H9 (cell line): ENCODE data around the gene NDUFB11. TPM values are rescaled to one million over a fixed set of nuclear protein-coding genes. Genes with fewer than 3 reads are reported as not detected.

Experiments used
- DNase-seq: peaks from one replicate; pipeline ENCODE4 v3.0.0-alpha.2; 2017
- H2AFZ ChIP-seq: one replicate; pipeline ENCODE4 v1.6.1; 2013; ENCODE audit warnings: mild to moderate bottlenecking, low read length, control low read depth, moderate library complexity
- H2AK5ac ChIP-seq: 2 replicates; pipeline ENCODE4 v1.6.1; 2013; ENCODE audit warnings: low read length, control low read depth, mixed read lengths; ENCODE audit not compliant: insufficient read length
- H2BK120ac ChIP-seq: one replicate; pipeline ENCODE4 v1.6.1; 2013; ENCODE audit warnings: low read depth, mild to moderate bottlenecking, low read length, control low read depth, inconsistent platforms; ENCODE audit not compliant: poor library complexity, severe bottlenecking
- H2BK12ac ChIP-seq: 2 replicates; pipeline ENCODE4 v1.6.1; 2013; ENCODE audit warnings: low read length, control low read depth, mixed read lengths, low read depth; ENCODE audit not compliant: insufficient read length
- H2BK15ac ChIP-seq: 2 replicates; pipeline ENCODE4 v1.6.1; 2013; ENCODE audit warnings: low read depth, low read length, control low read depth
- H2BK20ac ChIP-seq: one replicate; pipeline ENCODE4 v1.6.1; 2013; ENCODE audit warnings: low read depth, mild to moderate bottlenecking, low read length, control low read depth, inconsistent platforms; ENCODE audit not compliant: poor library complexity, severe bottlenecking
- H2BK5ac ChIP-seq: 2 replicates; pipeline ENCODE4 v1.6.1; 2013; ENCODE audit warnings: low read length, control low read depth, mixed read lengths; ENCODE audit not compliant: insufficient read length
- H3K14ac ChIP-seq: 2 replicates; pipeline ENCODE4 v1.6.1; 2013; ENCODE audit warnings: low read length, control low read depth; ENCODE audit not compliant: insufficient read depth
- H3K18ac ChIP-seq: 2 replicates; pipeline ENCODE4 v1.6.1; 2013; ENCODE audit warnings: low read depth, mild to moderate bottlenecking, mixed read lengths, low read length, control low read depth; ENCODE audit not compliant: insufficient read length
- H3K23ac ChIP-seq: 2 replicates; pipeline ENCODE4 v1.6.1; 2013; ENCODE audit warnings: low read length, control low read depth, mixed read lengths, low read depth; ENCODE audit not compliant: insufficient read length
- H3K23me2 ChIP-seq: 2 replicates; pipeline ENCODE4 v1.6.1; 2013; ENCODE audit warnings: low read depth, mild to moderate bottlenecking, mixed read lengths, low read length, control low read depth; ENCODE audit not compliant: insufficient read length, poor library complexity, severe bottlenecking
- H3K27ac ChIP-seq: 2 replicates; pipeline ENCODE4 v1.5.1; 2013; ENCODE audit warnings: low read length, control low read depth, mixed read lengths, low read depth; ENCODE audit not compliant: insufficient read length
- H3K27me3 ChIP-seq: 2 replicates; pipeline ENCODE4 v1.6.1; 2013; ENCODE audit warnings: low read length, control low read depth, inconsistent platforms; ENCODE audit not compliant: insufficient read depth
- H3K4ac ChIP-seq: 2 replicates; pipeline ENCODE4 v1.6.1; 2013; ENCODE audit warnings: low read depth, mild to moderate bottlenecking, control low read depth, inconsistent platforms, low read length, moderate library complexity
- H3K4me1 ChIP-seq: 2 replicates; pipeline ENCODE4 v1.6.1; 2013; ENCODE audit warnings: low read length, control low read depth, inconsistent platforms; ENCODE audit not compliant: insufficient read depth
- H3K4me2 ChIP-seq: 2 replicates; pipeline ENCODE4 v1.6.1; 2013; ENCODE audit warnings: low read length, control low read depth, mixed read lengths; ENCODE audit not compliant: insufficient read length, insufficient read depth
- H3K56ac ChIP-seq: 2 replicates; pipeline ENCODE4 v1.6.1; 2013; ENCODE audit warnings: low read depth, mild to moderate bottlenecking, mixed read lengths, low read length, control low read depth; ENCODE audit not compliant: insufficient read length
- H3K79me1 ChIP-seq: 2 replicates; pipeline ENCODE4 v1.6.1; 2013; ENCODE audit warnings: low read depth, mild to moderate bottlenecking, moderate library complexity, low read length, control low read depth, inconsistent platforms; ENCODE audit not compliant: insufficient read depth, poor library complexity, severe bottlenecking
- H3K79me2 ChIP-seq: 2 replicates; pipeline ENCODE4 v1.6.1; 2013; ENCODE audit warnings: low read length, control low read depth, inconsistent platforms; ENCODE audit not compliant: insufficient read depth
- H3K9ac ChIP-seq: 2 replicates; pipeline ENCODE4 v1.6.1; 2013; ENCODE audit warnings: low read length, control low read depth, mixed read lengths; ENCODE audit not compliant: insufficient read length; ENCODE audit errors: extremely low read depth
- H3K9me3 ChIP-seq: one replicate; pipeline ENCODE4 v1.6.1; 2013; ENCODE audit warnings: low read depth, low read length, inconsistent platforms; ENCODE audit not compliant: control insufficient read depth
- H3T11ph ChIP-seq: one replicate; pipeline ENCODE4 v1.6.1; 2013; ENCODE audit warnings: mild to moderate bottlenecking, low read length, control low read depth, inconsistent platforms
- H4K20me1 ChIP-seq: one replicate; pipeline ENCODE4 v1.6.1; 2013; ENCODE audit not compliant: control insufficient read depth, insufficient read length, insufficient read depth
- H4K5ac ChIP-seq: 2 replicates; pipeline ENCODE4 v1.6.1; 2013; ENCODE audit warnings: low read depth, mild to moderate bottlenecking, mixed read lengths, low read length, control low read depth; ENCODE audit not compliant: insufficient read length
- H4K8ac ChIP-seq: replicated peaks from 2 replicates; pipeline ENCODE4 v1.6.1; 2013; ENCODE audit warnings: low read length, control low read depth, mixed read lengths, low read depth; ENCODE audit not compliant: insufficient read length
- H4K91ac ChIP-seq: 2 replicates; pipeline ENCODE4 v1.6.1; 2013; ENCODE audit warnings: low read depth, mild to moderate bottlenecking, moderate library complexity, mixed read lengths, low read length, control low read depth; ENCODE audit not compliant: insufficient read length
- H3K27ac Mint-ChIP-seq, 3 experiments: 2 replicates in 2 of 3; 3 replicates in 1 of 3; pipeline ENCODE4 v1.8.0; 2020 to 2021; ENCODE audit warnings: mixed read lengths in 3 of 3, mild to moderate bottlenecking in 1 of 3, moderate library complexity in 1 of 3
- H3K27me3 Mint-ChIP-seq: 2 replicates; pipeline ENCODE4 v1.8.0; 2021; ENCODE audit warnings: low read depth, mild to moderate bottlenecking, moderate library complexity, mixed read lengths
- H3K36me3 Mint-ChIP-seq, 3 experiments: 2 replicates in 2 of 3; 3 replicates in 1 of 3; pipeline ENCODE4 v1.8.0; 2020 to 2021; ENCODE audit warnings: low read depth in 3 of 3, mixed read lengths in 3 of 3; ENCODE audit not compliant: insufficient read depth in 1 of 3
- H3K4me1 Mint-ChIP-seq, 2 experiments: 2 replicates each; pipeline ENCODE4 v1.8.0; 2020; ENCODE audit warnings: mixed read lengths in 2 of 2
- H3K4me3 Mint-ChIP-seq, 2 experiments: 2 replicates in 1 of 2; 3 replicates in 1 of 2; pipeline ENCODE4 v1.8.0; 2020 to 2021; ENCODE audit warnings: mild to moderate bottlenecking in 2 of 2, mixed read lengths in 2 of 2, moderate library complexity in 1 of 2
- H3K9me3 Mint-ChIP-seq, 2 experiments: 2 replicates in 1 of 2; 3 replicates in 1 of 2; pipeline ENCODE4 v1.8.0; 2020; ENCODE audit warnings: mild to moderate bottlenecking in 2 of 2, mixed read lengths in 2 of 2, moderate library complexity in 1 of 2
- CTCF ChIP-seq: fragments of 200-600 bp; sonication (generic); conservative IDR thresholded peaks from 3 replicates; pipeline ENCODE4 v1.8.0; 2021; ENCODE audit warnings: antibody characterized with exemption, mild to moderate bottlenecking
- WGBS: extraction: QIAGEN DNeasy Blood & Tissue Kit; methylation state at CpG from one replicate; pipeline ENCODE4 v1.1.7; 2013; ENCODE audit warnings: missing lambda C conversion rate, low lambda C conversion rate, mixed read lengths; ENCODE audit not compliant: insufficient read length; ENCODE audit errors: extremely low coverage; 5-methylcytosine and 5-hydroxymethylcytosine counted together
- total RNA-seq: library from RNA; stranded (reverse); gene quantifications from 2 replicates; pipeline ENCODE4 v1.2.1, GENCODE V29; 2021

NDUFB11 gene
- total RNA-seq, 1 experiment from 2014 or later: 100 TPM

DNA sequence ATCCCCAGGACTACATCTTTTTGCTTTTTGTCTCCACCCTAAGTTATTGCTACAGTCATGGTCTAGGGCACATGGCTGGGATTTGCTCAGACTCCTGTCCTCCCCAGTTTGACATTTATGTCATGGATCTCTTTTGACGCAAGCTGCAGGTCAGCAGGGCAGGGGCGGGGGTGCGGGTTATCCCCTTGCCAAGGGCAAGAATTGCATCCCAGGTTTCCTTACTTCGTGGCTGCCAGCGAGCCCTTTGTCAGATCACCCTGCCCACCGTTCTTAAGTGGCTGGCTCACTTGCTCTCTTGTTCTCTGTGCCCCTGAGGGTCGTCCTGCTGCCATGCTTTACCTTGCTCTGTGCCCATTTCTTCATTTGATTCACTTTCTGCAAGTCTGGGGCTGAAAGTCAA, 28.0 kb upstream of the NDUFB11 start:
- Histone ChIP-seq H3K23ac (no peak overlapping the region), H2BK120ac (no peak overlapping the region), H3T11ph (no peak overlapping the region), H3K79me2 (no peaks in the 10 kb centered on the region), H4K5ac (no peak overlapping the region), H3K4me1 (no peaks in the 10 kb centered on the region), H3K23me2 (no peaks in the 10 kb centered on the region), H3K27ac (no peak overlapping the region), H2BK20ac (no peak overlapping the region), H4K8ac (no peak overlapping the region), H4K91ac (no peak overlapping the region), H3K18ac (no peak overlapping the region), H3K14ac (no peak overlapping the region), H4K20me1 (no peaks in the 10 kb centered on the region), H2BK15ac (no peak overlapping the region), H2AFZ (no peak overlapping the region), H3K4me2 (no peak overlapping the region), H2BK12ac (no peak overlapping the region), H3K79me1 (no peaks in the 10 kb centered on the region), H3K56ac (no peak overlapping the region), H3K4ac (no peak overlapping the region), H2BK5ac (no peak overlapping the region), H3K9me3 (no peaks in the 10 kb centered on the region), H3K27me3 (no peaks in the 10 kb centered on the region; the same call in 1 of the 2 replicates), H2AK5ac (no peak overlapping the region), H3K9ac (no peak overlapping the region)
- Mint-ChIP-seq H3K4me3 (no peak overlapping the region), H3K36me3 (peaks cover 38 to 71% (median 67%) of the 10 kb centered on the region in 3 experiments), H3K4me1 (no peaks in the 10 kb centered on the region), H3K9me3 (peaks cover 66 to 82% of the 10 kb centered on the region in 2 experiments), H3K27ac (no peak overlapping the region), H3K27me3 (no peaks in the 10 kb centered on the region; the same call in 1 of the 2 replicates)
- TF ChIP-seq CTCF: no peak
- no CpG with 5 or more reads among the region's 7 CpGs for WGBS
- DNase-seq: no peak
